HEK293 (cell line): Measurements from ENCODE around the gene PDE1C.

Source experiments
- CTCF ChIA-PET: fragments of 350-600 bp; formaldehyde crosslinking; extraction: SDS; loops from one replicate; lab custom pipeline; 2021; ENCODE audit warnings: antibody characterized with exemption; lab: Yijun Ruan, JAX
- POLR2A ChIA-PET: fragments of 300-600 bp; formaldehyde crosslinking; extraction: SDS; loops from one replicate; lab custom pipeline; 2020; ENCODE audit warnings: antibody characterized with exemption, inconsistent platforms; lab: Yijun Ruan, JAX
- H3K27ac ChIP-seq: fragments of 200-500 bp; sonication (Bioruptor generic); 2 replicates; pipeline ENCODE4 v1.5.1; 2014; ENCODE audit warnings: low read depth, low read length, control low read depth, inconsistent platforms; ENCODE audit errors: extremely low read depth
- H3K36me3 ChIP-seq, 2 experiments: fragments of 200-500 bp in 1 of 2; sonication (Bioruptor generic) in 1 of 2; 1 replicate in 1 of 2; 2 replicates in 1 of 2; pipeline ENCODE4 v1.5.1; 2014 to 2017; ENCODE audit warnings: inconsistent platforms in 2 of 2, low read length in 2 of 2; ENCODE audit not compliant: control insufficient read depth in 2 of 2, insufficient read depth in 1 of 2
- H3K4me1 ChIP-seq: fragments of 200-500 bp; sonication (Bioruptor generic); 2 replicates; pipeline ENCODE4 v1.5.1; 2014; ENCODE audit warnings: mild to moderate bottlenecking, low read length, inconsistent platforms; ENCODE audit not compliant: control insufficient read depth, insufficient read depth
- H3K4me3 ChIP-seq: 2 replicates; pipeline ENCODE4 v1.5.1; 2011; ENCODE audit warnings: low read depth, mild to moderate bottlenecking, control low read depth, low read length, moderate library complexity
- H3K9me3 ChIP-seq: fragments of 200-500 bp; sonication (Bioruptor generic); 2 replicates; pipeline ENCODE4 v1.5.1; 2014; ENCODE audit warnings: low read depth, low read length, inconsistent platforms; ENCODE audit not compliant: control insufficient read depth, insufficient read depth
- ATF2 ChIP-seq: fragments of 450-650 bp; formaldehyde crosslinking; IDR thresholded peaks from 2 replicates; pipeline ENCODE4 v1.5.1; 2016; ENCODE audit warnings: missing biosample characterization, missing genetic modification characterization, low read depth
- BCL11A ChIP-seq: fragments of 450-650 bp; formaldehyde crosslinking; IDR thresholded peaks from 2 replicates; pipeline ENCODE4 v1.5.1; 2016; ENCODE audit warnings: low read depth, missing biosample characterization, missing genetic modification characterization
- FEZF1 ChIP-seq: fragments of 450-650 bp; formaldehyde crosslinking; IDR thresholded peaks from 2 replicates; pipeline ENCODE4 v1.5.1; 2016; ENCODE audit warnings: missing biosample characterization, missing genetic modification characterization
- IKZF3 ChIP-seq: fragments of 450-650 bp; IDR thresholded peaks from 2 replicates; pipeline ENCODE4 v1.5.0; 2018; ENCODE audit warnings: missing biosample characterization, mild to moderate bottlenecking, missing genetic modification characterization, moderate library complexity
- KLF10 ChIP-seq: fragments of 450-650 bp; IDR thresholded peaks from 2 replicates; pipeline ENCODE4 v1.5.1; 2018; ENCODE audit warnings: missing biosample characterization, mild to moderate bottlenecking, missing genetic modification characterization
- KLF7 ChIP-seq: fragments of 450-650 bp; formaldehyde crosslinking; IDR thresholded peaks from 2 replicates; pipeline ENCODE4 v1.5.1; 2016; ENCODE audit warnings: missing biosample characterization, missing genetic modification characterization, borderline replicate concordance
- KLF9 ChIP-seq: fragments of 450-650 bp; formaldehyde crosslinking; IDR thresholded peaks from 2 replicates; pipeline ENCODE4 v1.5.1; 2016; ENCODE audit warnings: missing biosample characterization, missing genetic modification characterization, low read depth
- ZEB2 ChIP-seq: fragments of 450-650 bp; formaldehyde crosslinking; IDR thresholded peaks from 2 replicates; pipeline ENCODE4 v1.5.1; 2016; ENCODE audit warnings: missing biosample characterization, missing genetic modification characterization
- ZNF138 ChIP-seq: fragments of 450-650 bp; formaldehyde crosslinking; IDR thresholded peaks from 2 replicates; pipeline ENCODE4 v1.5.1; 2016; ENCODE audit warnings: missing biosample characterization, missing genetic modification characterization, borderline replicate concordance
- ZNF214 ChIP-seq: fragments of 450-650 bp; formaldehyde crosslinking; IDR thresholded peaks from 2 replicates; pipeline ENCODE4 v1.5.1; 2017; ENCODE audit warnings: missing biosample characterization, mild to moderate bottlenecking, missing genetic modification characterization, borderline replicate concordance
- ZNF24 ChIP-seq: fragments of 450-650 bp; formaldehyde crosslinking; IDR thresholded peaks from 2 replicates; pipeline ENCODE4 v1.5.1; 2016; ENCODE audit warnings: missing biosample characterization, missing genetic modification characterization
- ZNF266 ChIP-seq: fragments of 450-650 bp; formaldehyde crosslinking; IDR thresholded peaks from 2 replicates; pipeline ENCODE4 v1.5.1; 2016; ENCODE audit warnings: missing biosample characterization, missing genetic modification characterization, low read depth
- ZNF423 ChIP-seq: fragments of 450-650 bp; formaldehyde crosslinking; IDR thresholded peaks from 2 replicates; pipeline ENCODE4 v1.5.1; 2016; ENCODE audit warnings: missing biosample characterization, missing genetic modification characterization
- ZNF433 ChIP-seq: fragments of 450-650 bp; formaldehyde crosslinking; IDR thresholded peaks from 2 replicates; pipeline ENCODE4 v1.5.1; 2016; ENCODE audit warnings: missing biosample characterization, missing genetic modification characterization, low read depth
- ZNF560 ChIP-seq: fragments of 450-650 bp; formaldehyde crosslinking; IDR thresholded peaks from 2 replicates; pipeline ENCODE4 v1.5.1; 2017; ENCODE audit warnings: missing biosample characterization, missing genetic modification characterization, borderline replicate concordance
- ZNF585B ChIP-seq: fragments of 450-650 bp; formaldehyde crosslinking; IDR thresholded peaks from 2 replicates; pipeline ENCODE4 v1.5.1; 2016; ENCODE audit warnings: missing biosample characterization, missing genetic modification characterization
- ZNF624 ChIP-seq: fragments of 450-650 bp; formaldehyde crosslinking; IDR thresholded peaks from 2 replicates; pipeline ENCODE4 v1.5.1; 2017; ENCODE audit warnings: missing biosample characterization, missing genetic modification characterization
- ZNF785 ChIP-seq: fragments of 450-650 bp; formaldehyde crosslinking; IDR thresholded peaks from 2 replicates; pipeline ENCODE4 v1.5.1; 2016; ENCODE audit warnings: missing biosample characterization, missing genetic modification characterization
- ZSCAN30 ChIP-seq: fragments of 450-650 bp; IDR thresholded peaks from 2 replicates; pipeline ENCODE4 v1.5.1; 2018; ENCODE audit warnings: missing biosample characterization, mild to moderate bottlenecking, missing genetic modification characterization, moderate library complexity
- TF ChIP-seq, protein P1 (sequence below): fragments of 450-650 bp; formaldehyde crosslinking; IDR thresholded peaks from 2 replicates; pipeline ENCODE4 v1.5.1; 2016; ENCODE audit warnings: missing biosample characterization, missing genetic modification characterization

The PDE1C gene

GRCh38 chr7:31767686-31768358 lies 302.4 kb downstream of the PDE1C start (continued):
- TF ChIP-seq, protein P1, sequence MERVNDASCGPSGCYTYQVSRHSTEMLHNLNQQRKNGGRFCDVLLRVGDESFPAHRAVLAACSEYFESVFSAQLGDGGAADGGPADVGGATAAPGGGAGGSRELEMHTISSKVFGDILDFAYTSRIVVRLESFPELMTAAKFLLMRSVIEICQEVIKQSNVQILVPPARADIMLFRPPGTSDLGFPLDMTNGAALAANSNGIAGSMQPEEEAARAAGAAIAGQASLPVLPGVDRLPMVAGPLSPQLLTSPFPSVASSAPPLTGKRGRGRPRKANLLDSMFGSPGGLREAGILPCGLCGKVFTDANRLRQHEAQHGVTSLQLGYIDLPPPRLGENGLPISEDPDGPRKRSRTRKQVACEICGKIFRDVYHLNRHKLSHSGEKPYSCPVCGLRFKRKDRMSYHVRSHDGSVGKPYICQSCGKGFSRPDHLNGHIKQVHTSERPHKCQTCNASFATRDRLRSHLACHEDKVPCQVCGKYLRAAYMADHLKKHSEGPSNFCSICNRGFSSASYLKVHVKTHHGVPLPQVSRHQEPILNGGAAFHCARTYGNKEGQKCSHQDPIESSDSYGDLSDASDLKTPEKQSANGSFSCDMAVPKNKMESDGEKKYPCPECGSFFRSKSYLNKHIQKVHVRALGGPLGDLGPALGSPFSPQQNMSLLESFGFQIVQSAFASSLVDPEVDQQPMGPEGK, result no peak
- TF ChIP-seq ZNF624 (no peak), ATF2 (no peak), IKZF3 (tag by site-specific recombination) (no peak), KLF9 (tag by site-specific recombination) (no peak)

GRCh38 chr7:31764462-31764861 lies 305.7 kb downstream of the PDE1C start:
- no peaks in the 10 kb centered on the region for H3K4me1 ChIP-seq
- ChIA-PET CTCF (interaction anchor here (0.7 to 0.8 kb wide), 2 partner anchors 20 to 575 kb away, joined by 3 read pairs; no protein-coding TSS in a partner anchor), POLR2A (no interaction called here)
- H3K36me3 ChIP-seq, result no peaks in the 10 kb centered on the region
- H3K27ac ChIP-seq, result no peak overlapping the region
- no peak overlapping the region for H3K4me3 ChIP-seq
- H3K9me3 ChIP-seq, result no peaks in the 10 kb centered on the region
- no peak for TF ChIP-seq ZNF423 (tag by site-specific recombination)

- Histone ChIP-seq H3K27ac (no peak overlapping the region), H3K9me3 (no peaks in the 10 kb centered on the region), H3K4me1 (no peaks in the 10 kb centered on the region), H3K4me3 (no peak overlapping the region), H3K36me3 (no peaks in the 10 kb centered on the region)
- ChIA-PET POLR2A (no interaction called here), CTCF (interaction anchor here (1.6 kb wide), 1 partner anchor 17 kb away, joined by 4 read pairs; no protein-coding TSS in a partner anchor)
- no peak for TF ChIP-seq KLF10
These were observed 306.7 kb downstream of the PDE1C start for GRCh38 chr7:31763548-31763947.

DNA sequence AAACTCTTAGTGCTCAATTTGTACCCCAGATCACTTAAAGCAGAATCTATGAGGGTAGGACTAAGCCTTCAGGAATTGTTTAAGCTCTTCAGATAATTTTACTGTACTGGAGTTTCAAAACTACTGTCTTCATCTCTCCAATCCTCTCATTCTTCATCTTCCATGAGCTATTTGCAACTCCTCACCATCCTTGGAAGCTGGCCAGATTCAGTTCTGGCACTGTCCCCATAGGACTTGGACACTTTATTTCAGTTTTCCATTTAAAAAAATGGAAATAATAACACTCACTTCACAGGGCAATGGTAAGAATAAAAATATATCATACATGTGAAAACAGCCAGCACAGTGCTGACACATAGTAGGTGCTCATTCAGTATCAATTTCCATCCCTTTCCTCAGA lies 308.6 kb downstream of the PDE1C start:
- Histone ChIP-seq H3K4me3 (no peak overlapping the region), H3K4me1 (no peaks in the 10 kb centered on the region), H3K36me3 (no peaks in the 10 kb centered on the region), H3K9me3 (no peaks in the 10 kb centered on the region), H3K27ac (no peak overlapping the region)
- CTCF ChIA-PET, result interaction anchor here (0.6 kb wide), 2 partner anchors 21 to 669 kb away, joined by 3 to 4 read pairs; no protein-coding TSS in a partner anchor
- POLR2A ChIA-PET, result no interaction called here
- no peak for TF ChIP-seq BCL11A (tag by site-specific recombination)
- no peak for TF ChIP-seq ZSCAN30 (tag by site-specific recombination)
- TF ChIP-seq ZNF138, result no peak
- no peak for TF ChIP-seq ZNF785 (tag by site-specific recombination)
- no peak for TF ChIP-seq KLF7 (tag by site-specific recombination)
- no peak for TF ChIP-seq ZEB2 (tag by site-specific recombination)
- TF ChIP-seq ZNF24 (tag by site-specific recombination), result no peak
- no peak for TF ChIP-seq ZNF214 (tag by site-specific recombination)
- TF ChIP-seq ZNF585B, result no peak
- no peak for TF ChIP-seq ZNF433 (tag by site-specific recombination)
- no peak for TF ChIP-seq FEZF1 (tag by site-specific recombination)
- TF ChIP-seq ZNF266 (tag by site-specific recombination), result no peak
- no peak for TF ChIP-seq ZNF560 (tag by site-specific recombination)
